Stimulated activated CD4-positive, alpha-beta T cell treated with anti-CD3 and anti-CD28 coated beads, Interleukin-2, amount 100 ng/mL, for 4 hours (primary cell): ENCODE data around the gene PRSS50.
"Not testable (repeated sequence)": the region's sequence is repeated elsewhere in the genome, so short reads cannot be mapped to it uniquely, and the experiment has no call there.

Experiments
- DNase-seq: peaks from one replicate; pipeline ENCODE4 v3.0.0-alpha.2; 2020; ENCODE audit warnings: low read depth

Gene PRSS50, protein sequence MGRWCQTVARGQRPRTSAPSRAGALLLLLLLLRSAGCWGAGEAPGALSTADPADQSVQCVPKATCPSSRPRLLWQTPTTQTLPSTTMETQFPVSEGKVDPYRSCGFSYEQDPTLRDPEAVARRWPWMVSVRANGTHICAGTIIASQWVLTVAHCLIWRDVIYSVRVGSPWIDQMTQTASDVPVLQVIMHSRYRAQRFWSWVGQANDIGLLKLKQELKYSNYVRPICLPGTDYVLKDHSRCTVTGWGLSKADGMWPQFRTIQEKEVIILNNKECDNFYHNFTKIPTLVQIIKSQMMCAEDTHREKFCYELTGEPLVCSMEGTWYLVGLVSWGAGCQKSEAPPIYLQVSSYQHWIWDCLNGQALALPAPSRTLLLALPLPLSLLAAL

DNA sequence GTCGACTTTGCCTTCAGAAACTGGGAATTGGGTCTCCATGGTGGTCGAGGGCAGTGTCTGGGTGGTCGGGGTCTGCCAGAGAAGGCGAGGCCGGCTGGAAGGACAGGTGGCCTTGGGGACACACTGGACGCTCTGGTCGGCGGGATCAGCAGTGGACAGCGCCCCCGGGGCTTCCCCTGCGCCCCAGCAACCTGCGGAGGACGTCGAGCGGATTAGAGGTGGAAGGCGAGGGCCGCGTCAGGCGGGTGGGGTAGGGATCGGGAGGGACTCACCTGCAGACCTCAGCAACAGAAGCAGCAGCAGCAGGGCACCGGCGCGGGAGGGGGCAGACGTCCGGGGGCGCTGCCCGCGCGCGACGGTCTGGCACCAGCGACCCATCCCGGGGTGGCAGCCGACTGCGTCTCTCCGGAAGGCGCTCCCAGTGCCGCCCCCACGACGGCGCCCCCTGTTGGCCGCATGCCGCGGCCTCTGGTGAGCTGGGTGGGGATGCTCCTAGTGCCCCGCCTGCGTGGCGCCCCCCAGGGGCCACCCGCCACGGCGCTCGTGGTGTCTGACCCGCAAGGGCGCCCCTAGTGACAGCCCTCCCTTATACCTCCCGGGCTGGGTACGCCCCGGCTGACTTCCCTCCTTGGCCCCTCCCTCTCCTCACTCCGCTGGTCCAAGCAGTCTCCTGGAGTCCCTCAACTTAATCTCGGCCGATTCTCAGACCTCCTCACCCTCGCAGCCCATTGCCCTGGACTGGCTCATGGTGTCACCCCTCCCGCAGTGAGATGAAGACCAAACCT is at the start of gene PRSS50:
Gene PRSS50, minus strand, starts transcription at position 423 of the 785 bp plus-strand sequence. Its CDS starts 45 bp downstream, at position 378.
- DNase-seq = no peak

DNA sequence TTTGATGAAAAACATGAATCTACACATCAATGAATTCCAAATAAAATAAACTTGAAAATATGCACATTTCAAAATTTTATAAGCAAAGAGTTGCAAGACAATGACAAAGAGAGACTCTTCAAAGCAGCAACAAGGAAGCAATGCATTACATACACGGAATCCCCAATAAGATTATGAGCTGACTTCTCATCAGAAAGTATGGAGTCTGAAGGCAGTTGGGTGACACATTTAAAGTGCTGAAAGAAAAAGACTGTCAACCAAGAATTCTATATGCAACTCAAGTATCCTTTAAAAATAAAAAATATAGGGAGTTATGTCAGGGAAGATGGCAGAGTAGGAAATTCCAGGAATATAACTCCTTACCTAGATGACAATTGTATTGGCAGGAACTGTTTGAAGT is 46.5 kb upstream of the PRSS50 start:
- no peak for DNase-seq

DNA sequence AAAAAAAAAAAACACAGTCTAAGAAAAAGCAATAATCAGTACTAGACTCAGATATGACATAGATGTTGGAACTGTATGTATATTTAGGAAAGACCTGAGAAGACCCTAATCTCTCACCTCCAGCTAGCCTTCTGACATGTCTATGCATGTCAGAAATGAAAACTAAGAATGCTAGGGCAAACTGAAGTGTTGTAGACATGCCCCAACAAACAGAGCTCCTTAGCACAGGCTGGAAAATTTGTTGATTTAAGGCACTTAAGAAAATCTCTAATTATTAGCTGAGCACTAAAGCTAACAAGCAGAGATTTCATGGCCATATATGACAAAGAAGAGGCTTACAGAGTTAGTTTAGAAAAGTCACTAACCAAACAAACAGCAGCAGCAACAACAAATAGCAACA is 45.5 kb upstream of the PRSS50 start:
- DNase-seq = no peak

DNA sequence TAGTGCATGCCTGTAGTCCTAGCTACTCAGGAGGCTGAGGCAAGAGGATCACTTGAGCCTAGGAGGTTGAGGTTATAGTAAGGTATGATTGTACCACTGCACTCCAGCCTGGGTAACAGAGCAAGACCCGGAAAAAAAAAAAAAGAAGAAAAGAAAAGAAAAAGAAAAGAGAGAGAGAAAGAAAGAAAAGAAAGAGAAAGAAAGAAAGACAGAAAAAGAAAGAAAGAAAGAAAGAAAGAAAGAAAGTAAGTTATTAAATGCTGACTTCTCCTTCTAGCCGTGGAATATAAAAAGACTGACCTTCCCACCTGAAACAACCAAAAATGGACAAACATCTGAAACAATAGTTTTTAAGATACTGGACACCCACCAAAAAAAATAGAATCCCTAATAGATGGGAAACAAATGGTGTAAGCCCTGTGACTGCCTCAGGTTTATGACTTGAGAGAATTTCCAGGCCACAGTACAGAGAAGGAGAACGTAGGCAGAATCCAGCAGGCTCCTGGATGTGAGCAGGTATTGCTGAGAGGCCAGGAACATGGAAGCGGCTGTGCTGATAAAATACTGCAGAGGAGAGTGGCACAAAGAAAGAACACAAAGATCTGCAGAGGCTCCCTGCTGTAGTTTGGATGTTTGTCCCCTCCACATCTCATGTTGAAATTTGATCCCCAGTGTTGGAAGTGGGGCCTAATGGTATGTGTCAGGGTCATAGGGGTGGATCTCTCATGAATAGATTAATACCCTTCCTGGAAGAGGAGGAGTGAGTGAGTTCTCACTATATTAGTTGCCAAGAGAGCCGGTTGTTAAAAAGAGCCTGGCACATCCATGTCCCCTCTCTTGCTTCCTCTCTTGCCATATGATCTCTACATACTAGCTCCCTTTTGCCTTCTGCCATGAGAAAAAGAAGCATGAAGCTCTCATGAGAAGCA is 41.8 kb upstream of the PRSS50 start:
- no peak for DNase-seq

DNA sequence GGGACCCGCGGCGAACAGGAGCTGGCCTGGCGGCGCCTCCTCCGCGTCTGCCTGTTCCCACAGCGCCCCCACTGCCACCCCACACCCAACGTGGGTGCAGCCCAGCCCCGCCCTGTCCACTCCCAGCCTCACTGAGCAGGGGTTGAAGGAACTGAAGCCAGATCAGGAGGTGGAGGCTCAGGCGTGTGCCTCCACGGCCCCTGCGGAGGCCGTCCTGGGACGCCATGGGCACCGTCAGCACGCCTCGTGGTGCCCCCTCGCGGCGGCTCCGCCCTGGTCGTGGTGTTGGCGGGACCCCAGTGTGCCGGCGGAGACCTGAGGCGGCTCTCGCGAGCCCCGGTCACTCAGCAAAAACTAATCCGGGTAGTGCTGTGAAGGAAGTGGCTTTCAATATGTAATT is 39.0 kb upstream of the PRSS50 start:
- DNase-seq = no peak

DNA sequence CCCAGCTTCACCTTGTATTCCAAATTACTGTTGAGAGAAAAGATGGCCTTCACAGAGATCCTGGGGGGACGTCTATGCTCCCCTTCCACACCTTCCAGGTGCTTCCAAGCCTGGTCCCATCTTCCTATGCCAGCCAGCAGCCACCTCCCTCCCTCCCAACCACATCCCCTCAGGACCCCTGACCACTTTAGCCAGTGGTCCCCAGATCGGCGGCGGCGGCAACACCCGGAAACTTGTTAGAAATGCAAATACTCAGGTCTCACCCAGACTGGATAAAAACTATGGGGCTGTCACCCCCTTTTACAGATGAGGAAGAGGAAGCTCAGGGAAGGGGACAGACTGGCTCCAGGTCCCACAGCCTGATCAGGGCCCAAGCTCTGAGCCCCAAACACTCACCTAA is 38.0 kb upstream of the PRSS50 start:
- no peak for DNase-seq

DNA sequence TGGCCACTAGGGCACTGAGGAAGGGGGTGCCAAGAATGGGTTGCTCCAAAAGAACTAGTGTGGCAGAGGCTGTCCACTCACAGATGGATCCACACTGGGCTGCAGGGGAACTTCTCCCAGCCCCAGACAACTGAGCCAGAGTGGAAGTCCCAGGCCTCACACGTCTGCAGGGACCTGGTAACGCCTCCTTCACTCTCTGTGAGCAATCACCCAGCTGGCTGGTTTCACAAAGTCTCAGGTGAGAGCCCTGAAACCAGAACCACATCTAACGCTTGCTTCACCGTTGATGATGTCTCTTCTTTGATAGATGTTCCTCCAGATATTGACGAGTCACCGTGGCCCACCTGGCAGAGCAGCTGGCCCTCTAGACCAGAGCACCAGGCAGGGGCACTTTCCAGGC is 35.5 kb upstream of the PRSS50 start:
- not testable (repeated sequence) for DNase-seq

DNA sequence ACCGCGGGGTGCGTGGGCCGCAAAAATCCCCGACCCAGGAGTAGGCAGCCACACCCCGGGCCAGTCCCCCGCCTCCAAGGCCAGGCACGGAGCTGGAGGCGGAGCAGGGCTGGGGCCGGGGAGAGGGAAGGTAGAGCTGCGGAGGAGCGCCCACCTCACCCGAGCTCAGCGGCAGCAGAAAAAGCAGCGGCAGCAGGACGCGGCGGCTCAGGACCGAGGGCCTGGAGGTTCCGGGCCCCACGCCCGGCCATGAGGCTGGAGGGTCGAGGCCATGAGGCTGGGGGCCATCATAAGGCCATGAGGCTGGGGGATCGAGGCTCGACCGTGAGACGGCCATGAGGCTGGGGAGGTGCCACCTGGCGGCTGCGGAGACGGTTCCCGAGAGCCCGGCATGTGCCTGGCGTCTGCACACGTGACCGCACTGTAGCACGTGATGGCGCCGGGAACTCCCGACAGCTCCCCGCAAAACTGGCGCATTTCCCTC is 32.9 kb upstream of the PRSS50 start:
- DNase-seq = no peak

DNA sequence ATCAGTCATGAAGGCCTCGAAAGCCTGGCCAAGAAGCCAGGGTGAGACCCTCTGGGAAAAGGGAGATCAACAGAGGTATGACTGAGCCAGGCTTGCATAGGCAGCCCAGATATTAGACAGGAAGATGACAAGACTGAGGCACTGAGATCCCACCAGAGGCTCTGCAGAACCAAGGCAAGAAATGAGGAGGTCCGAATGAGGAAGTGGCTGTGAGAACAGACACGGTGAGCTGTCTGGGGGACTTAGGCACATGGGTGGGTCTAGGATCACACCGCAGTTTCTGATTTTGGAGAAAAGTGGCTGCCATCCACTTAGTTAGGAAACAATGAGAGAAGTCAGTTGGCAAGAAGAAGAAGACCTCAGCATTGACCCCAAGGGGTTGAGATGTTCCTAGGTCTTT is 31.5 kb upstream of the PRSS50 start:
- no peak for DNase-seq

DNA sequence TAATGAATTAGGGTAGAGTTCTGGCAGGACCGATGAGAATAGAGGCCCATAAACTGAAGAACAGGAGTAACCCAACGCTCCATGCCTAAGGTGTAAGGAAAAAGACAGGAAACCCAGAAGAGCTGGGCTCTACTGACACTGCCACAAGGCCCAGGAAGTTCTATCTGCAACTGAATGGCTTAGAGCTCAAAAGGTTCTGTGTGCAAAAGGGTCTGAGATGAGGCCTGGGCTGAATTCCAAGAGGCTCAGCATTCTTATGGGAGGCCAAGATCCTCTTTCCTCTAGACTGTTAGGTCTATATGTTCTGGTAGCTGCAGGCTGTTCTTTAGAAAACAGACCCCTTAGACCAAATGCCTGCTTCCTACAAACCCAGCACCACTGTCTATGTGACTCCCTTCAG is 30.5 kb upstream of the PRSS50 start:
- no peak for DNase-seq

DNA sequence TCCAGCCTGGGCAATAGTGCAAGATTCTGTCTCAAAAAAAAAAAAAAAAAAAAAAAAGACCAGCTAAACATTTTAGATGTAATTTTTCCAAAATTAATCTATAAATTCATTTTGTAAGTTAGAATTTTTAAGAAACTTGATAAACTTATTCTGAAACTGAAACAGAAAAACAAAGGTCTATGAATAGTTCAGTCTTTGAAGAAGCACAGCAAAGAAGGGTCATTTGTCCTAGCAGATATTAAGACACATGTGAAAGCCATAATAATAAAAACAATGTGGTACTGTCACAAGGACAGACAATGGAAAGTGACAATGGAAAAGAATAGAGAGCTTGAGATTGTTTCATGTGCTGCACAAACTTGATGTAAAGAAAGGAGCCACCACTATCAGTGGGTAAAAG is 29.0 kb upstream of the PRSS50 start:
- DNase-seq = no peak

DNA sequence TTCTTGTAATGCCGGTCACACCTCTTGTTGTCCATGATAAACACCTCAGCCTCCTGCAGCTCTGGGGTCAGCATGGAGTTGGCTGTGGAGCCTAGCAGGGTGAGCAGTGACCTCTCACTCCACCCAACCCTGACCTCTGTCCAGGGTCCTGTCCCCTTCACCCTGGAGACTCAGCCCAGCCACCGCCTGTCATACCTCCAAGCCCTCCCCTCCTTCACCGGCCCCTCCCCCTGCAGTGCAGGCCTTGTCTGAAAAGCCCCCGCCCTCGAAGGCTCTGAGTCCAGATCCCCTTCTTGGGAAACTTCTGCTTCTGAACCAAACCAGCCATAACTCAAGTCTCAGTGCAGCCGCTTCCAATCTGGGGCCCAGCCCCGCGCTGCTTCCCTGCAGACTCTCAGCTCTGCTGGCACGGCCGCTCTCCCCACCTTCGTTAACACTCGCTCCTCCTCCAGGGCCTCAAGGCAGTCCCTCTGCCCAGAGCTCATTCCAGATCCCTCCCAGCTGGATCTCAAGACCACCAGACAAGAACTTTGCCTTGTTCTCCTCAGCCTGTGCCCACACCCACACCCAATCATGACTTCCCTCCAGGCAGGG is 25.4 kb upstream of the PRSS50 start:
- DNase-seq = no peak

DNA sequence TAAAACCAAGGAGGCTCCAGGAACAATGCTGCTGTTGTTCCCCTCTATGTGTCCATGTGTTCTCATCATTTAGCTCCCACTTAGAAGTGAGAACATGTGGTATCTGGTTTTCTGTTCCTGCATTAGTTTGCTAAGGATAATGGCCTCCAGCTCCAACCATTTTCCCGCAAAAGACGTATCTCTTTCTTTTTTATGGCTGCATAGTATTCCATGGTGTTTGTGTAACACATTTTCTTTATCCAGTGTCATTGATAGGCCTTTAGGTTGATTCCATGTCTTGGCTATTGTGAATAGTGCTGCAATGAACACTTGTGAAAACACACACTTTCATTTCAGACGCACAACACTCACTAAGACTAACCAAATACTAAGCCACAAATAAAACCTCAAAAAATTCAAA is 21.9 kb upstream of the PRSS50 start:
- DNase-seq = not testable (repeated sequence)

DNA sequence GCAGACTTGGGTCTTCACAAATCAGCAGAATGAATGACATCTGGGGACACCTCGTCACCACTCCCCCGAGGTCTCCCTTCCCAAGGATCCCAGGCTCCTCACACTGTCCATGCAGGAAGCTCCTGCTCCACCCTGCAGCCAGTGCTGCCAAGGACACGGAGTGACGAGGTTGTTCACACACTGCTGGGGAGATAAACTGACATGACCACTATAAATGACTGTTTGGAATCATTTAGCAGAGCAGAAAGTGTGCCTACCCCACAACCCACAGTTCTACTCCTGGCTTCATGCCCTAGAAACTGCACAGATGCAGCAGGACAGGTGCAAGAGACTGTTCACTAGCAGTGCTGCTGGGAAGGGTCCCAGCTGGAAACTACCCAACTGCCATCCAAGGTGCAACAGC is 19.7 kb upstream of the PRSS50 start:
- DNase-seq = no peak

DNA sequence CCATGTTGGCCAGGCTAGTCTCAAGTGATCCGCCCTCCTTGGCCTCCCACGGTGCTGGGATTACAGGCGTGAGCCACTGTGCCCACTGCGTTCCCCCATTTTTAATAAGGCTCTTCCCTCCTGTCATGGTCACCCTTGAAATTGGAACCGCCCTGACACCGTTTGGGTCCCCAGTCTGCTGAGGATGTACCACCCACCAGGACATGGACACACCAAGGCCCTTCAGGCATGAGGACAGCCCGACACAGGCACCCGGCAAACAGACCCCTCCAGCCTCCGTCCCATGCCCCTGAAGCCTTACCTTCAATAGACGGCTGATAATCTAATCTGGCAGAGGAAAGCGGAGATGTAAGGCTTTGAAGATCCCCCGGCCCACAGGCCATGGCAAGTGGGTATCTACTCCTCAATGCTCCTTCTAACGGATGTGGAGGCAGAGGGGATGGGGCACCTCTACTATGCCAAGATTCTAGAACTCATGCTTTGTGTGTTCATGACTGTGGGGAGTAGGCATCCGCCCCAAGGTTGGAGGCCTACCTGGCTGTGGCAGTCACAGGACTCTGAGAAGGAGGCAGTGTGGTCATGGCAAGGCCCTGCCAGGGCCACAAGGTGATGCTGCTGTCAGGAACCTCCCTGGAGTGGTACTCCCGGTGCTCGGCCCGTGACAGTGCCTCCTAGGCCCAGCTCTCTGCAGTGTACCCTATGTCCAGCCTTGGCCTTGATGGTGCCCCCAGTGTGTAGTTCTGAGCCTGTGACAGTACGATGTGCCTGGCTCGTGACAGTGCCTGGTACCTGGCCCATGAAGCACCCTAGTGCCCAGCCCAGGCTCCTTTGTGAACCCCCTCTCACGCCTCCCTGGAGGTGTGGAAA is 18.6 kb upstream of the PRSS50 start:
- no peak for DNase-seq

DNA sequence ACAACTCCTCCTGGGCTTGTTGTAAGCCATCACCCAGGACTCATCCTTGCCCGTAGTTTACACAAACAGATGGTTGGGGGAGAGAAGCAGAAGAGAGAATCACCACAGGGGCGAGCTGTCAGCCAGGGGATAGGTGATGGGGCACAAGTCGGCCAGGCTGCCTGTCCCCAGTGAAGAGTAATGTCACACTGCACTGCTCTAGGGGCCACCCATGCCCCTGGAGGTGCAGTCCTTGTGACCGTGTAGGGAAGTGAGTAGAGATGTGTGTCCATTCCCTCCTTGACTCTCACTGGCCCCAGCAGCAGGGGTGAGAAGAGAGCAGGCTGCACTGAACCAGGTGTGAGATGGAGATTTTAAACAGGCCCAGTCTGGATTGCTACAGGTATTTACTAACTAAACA is 17.1 kb upstream of the PRSS50 start:
- no peak for DNase-seq

DNA sequence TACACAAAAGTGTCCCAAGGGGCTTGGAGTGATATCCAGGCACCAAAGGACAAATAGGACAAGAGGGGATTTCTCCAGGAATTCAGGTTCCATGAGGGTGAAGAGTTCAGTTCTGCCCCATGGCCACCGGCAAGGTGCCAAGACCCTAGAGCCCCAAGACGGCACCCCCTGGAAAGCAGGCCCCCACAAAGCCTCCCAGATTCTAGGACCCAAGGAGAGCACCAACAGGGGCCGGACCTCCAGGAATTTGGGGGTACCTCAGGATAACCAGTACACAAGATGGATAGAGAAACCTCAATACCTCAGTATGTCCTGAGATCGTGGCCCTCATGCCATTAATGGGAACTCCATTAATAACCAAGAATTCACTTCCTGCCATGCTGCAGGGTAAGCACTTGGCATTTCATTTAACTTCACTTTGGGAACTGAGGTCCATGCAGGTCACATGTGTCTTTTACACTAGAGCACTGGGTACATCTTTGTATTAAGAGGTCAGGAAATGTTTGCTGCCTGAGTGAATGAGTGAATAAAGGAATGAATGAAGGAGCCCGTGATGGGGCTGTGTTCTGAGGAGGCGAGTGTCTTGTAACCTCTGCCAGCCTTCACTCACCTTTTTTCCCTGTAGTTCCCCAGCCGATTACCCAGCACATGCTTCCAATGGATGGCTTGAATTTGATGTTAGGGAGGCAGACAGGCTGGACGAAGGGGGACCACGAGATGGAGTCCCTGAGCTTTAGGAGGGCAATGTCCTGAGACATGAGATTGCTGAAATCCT is 15.5 kb upstream of the PRSS50 start:
- DNase-seq = no peak

DNA sequence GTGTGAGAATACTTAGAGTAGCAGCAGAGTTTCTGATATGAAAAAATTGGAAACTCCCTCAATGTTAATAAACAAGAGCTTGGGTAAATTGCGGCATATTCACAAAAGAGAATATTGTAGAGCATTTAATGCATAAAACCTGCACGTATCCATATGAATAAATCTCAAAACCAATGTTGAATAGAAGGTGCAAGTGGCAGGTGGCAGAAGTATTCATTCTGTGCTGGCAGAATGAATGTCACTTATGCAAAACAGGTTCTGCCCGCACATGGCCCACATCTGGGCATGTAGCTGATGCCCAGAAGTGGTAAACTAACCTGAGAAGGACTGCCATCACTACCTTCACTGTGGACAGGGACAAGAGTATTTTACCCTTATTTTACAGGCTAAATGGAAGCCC is 14.1 kb upstream of the PRSS50 start:
- DNase-seq = no peak

DNA sequence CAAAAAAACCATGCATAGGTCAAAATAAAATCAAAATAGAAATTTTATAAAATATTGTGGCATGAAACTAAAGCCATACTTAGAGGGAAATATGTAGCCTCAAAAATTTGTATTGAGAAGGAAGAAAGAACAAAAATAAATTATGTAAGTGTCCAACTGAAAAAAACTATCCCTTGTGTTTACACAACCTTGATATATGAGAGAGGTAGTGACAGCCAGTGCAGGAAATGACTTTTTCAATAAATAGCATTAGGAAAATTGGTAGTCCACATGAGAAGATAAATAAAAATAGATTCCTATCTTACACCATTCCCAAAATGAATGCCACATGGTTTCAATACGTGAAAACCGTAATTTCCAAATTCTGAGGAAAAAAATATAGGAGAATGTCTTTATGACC is 13.2 kb upstream of the PRSS50 start:
- no peak for DNase-seq

DNA sequence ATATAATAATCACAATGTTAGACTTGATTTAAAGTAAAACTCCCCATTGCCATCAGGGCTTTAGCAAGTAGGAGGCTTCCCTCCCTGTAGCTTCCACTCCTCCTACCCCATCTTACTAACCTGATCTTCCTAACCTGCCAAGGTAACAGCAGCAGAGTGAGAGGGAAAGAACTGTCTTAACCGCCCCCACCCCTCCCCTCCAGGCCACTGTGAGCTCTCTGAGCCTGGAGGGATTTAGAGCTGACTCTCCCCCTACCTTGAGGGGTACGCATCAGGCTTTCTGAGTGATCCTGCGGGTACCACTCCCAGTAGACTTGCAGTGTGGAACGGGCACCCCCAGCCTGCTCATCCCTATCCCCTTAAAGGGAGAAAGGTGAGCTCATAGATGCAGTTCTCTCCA is 11.4 kb upstream of the PRSS50 start:
- no peak for DNase-seq
